Cerebellar cortex (tissue), 1 donor: ENCODE data around the gene NEK6.

ENCODE experiments used
- DNase-seq: peaks from one replicate; pipeline ENCODE4 v3.0.0-alpha.2; 2015; ENCODE audit warnings: low spot score

NEK6 gene

DNA sequence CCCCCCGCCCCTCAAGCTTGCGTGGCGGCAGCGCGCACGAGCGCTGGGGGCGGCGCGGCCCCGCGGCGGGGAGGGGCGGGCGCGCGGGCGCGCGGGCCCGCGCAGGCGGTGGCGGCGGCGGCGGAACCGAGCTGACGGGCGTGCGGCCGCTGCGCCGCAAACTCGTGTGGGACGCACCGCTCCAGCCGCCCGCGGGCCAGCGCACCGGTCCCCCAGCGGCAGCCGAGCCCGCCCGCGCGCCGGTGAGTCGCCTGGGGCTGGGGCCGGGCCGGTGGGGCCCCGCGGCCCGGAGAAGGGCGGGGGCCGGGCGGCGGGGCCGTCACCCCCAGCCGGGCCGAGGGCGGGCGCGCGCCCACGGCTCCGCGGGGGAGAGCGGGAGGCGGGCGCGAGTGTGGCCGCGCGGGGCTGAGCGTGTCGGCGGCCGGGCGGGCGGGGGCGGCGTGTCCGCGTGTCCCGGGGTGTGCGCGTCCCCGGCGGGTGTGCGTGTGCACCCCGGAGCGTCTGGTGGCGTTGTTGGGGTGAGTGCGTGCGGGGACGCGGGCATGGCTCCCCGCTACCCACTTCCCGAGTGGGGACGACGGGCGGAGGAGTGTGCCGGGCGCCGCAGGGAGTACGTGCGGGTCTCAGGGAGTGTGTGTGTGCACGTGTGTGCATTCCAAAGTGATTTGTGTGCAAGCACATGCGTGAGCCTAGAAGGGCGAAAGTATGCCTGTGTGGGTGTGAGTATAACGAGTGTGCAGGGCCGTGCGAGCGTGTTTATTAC, at the start of gene NEK6:
NEK6 (plus strand) TSS at position 106 of the 763 bp plus-strand sequence. CDS start 44,016 bp downstream, outside the sequence.
- DNase-seq = no peak

DNA sequence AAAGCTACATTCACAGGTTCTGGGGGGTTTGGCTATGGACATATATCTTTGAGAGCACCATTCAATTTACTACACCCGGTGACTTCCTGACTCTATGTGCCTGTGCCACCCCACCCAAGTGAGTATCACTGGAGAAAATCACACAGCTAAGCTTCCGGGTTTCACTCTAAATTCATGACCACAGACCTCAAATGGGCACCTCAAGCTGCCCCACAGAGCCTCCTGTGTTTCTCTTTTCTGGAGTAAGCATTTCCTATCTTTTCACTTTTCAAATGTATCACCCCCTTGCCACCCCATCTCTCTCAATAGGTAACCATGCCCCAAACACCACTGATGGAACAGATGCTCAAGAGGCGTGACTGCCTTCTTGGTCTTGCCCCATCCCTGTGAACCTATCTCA, 49.2 kb upstream of the NEK6 start:
- DNase-seq = no peak

- no peak for DNase-seq
Measured at GRCh38 chr9:124209279-124209678, 48.5 kb upstream of the NEK6 start.

GRCh38 chr9:124209774-124210173, 48.0 kb upstream of the NEK6 start:
- no peak for DNase-seq

GRCh38 chr9:124210697-124211096, 47.1 kb upstream of the NEK6 start:
- no peak for DNase-seq

- DNase-seq = no peak
Measured at GRCh38 chr9:124212381-124213050, 45.2 kb upstream of the NEK6 start.

DNA sequence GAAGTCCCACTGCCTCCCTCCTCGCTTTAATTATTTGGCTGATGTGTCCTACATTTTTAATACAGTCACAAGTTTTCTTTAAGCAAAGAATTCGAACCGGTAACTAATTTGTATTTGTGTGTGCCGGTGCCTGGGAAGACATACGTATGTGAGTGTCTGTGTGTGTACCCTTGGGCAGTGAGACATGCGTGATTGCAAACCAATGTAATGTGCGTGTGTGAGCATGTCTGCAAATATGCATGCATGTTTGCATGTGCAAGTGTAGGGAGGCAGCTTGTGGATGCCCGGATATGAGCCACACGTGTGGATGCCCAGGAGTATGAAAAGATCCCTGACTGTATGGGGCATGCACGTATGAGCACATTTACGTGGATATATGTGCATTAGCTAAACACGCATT, 44.4 kb upstream of the NEK6 start:
- DNase-seq = no peak

DNA sequence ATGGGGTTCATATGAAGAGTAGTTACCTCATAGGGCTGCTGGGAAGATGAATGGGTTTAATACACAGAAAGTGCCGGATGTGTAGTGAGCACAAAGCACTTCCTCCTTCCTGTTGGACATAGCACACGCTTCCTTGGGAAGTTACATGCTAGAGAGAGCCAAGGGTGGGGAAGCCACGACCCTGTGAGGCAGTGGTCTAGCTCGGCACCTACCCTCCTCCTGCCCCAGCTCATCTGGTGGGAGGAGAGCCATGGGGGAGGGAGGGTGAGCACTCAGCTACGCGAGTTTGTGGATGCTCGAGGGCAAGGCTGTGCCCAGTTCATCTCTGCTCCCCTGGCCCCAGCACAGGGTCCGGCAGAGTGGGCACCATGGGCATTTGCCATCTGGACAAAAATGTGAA, 43.6 kb upstream of the NEK6 start:
- no peak for DNase-seq

GRCh38 chr9:124214596-124215367, 43.0 kb upstream of the NEK6 start:
- DNase-seq = no peak

DNA sequence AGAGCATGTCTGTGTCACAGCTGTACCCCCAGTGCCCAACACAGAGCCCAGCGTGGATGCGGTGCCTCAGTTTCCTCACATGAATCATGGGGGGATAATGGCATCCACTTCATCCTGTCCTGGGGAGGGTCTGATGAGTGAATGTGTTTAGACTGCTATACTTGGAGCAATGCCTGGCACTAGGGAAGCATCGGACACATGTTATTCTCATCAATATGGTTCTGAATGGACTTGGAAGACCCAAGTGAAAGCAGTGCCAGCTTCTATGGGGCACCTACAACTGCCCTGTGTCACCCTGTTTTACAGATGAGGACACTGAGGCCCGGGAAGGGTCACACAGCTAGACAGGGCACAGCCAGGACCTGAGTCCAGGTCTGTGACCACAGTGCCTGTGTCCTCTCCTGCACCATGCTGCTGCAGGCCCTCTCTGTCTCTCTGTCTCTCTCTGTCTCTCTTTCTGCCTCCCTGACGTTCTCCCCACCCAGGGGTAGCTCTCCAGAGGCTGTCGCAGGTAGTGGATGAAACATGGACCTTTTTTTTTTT, 42.3 kb upstream of the NEK6 start:
- no peak for DNase-seq

GRCh38 chr9:124215956-124216355, 41.8 kb upstream of the NEK6 start:
- no peak for DNase-seq

DNA sequence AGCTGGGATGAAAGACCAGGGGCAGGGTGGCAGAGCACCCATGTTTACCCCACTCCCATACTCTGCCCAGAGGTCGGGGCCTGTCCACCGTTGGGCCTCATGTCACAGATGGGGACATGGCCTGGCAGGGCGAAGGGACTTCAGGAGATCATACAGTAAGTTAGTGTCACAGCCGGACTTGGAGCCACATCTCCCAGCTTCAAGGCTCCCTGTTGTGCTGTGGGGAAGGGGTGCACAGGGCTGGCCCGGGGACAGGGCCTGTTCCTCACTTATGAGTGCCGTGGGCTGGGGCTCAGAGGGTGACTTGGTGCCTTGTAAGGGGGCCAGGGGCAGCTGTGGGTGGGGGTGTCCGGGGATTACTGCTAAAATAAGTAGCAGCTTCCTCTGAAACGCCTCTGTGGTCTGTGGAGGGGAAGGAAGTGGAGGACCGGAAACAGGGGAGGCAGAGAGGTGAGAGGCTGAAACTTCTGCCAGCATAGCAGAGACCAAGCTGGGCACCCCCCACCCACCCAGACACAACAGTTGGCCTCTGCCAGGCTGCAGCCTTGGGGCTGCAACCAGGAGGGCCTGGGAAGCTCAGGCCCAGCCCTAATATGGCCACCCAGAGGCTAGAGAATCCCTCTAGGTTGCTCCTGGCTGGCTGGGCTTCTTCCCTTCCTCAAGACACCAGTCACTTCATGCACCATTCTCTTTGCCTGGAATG, 41.1 kb upstream of the NEK6 start:
- no peak for DNase-seq

GRCh38 chr9:124217836-124218437, 39.8 kb upstream of the NEK6 start:
- DNase-seq = no peak

DNA sequence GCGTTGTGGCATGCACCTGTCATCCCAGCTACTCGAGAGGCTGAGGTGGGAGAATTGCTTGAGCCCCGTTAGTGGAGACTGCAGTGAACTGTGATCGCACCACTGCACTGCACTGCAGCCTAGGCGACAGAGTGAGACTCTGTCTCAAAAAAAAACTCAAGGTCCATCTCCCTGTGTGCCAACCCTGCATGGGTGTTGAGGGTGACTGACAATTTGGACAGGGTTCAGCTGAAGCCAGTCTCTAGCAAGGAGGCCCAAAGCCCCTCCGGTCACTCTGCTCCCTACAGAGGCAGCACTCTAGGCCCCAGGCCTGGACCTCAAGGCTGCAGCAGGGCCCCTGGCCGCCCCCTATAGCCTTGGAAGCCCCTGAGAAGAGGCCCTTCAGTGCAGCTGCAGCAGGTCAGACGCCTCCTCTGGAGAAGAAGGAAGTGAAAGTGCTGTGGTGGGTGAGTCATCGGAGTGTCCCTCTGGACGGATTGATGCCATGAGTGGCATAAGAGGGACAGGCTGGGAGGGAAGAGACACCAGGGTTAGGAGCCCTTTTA, 39.2 kb upstream of the NEK6 start:
- DNase-seq = no peak

- DNase-seq = no peak
Measured at GRCh38 chr9:124218987-124219461, 38.7 kb upstream of the NEK6 start.

DNA sequence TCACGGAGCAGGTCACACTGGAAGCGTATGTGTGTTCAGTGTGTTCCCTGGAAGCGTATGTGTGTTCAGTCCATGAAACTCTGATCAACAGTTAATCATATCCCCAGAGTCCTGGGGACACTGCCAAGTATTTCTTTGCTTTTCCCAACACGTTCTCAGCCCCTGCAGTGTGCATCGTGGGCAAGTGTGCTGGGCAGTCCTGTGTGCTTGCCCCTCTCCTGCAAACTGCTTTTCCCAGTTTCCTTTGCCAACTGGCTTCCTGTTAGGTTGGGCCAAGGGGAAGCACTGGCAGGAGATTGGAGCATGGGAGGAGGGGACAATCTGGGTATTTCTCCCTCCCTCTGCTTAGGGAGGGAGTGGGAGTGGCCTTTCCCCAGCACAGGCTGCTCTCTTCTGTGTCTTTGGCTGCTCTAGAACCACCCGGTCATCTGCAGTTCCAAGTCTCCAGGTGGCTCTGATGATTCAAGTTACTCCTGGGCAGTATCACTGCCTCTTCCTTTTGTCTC, 36.8 kb upstream of the NEK6 start:
- no peak for DNase-seq

DNA sequence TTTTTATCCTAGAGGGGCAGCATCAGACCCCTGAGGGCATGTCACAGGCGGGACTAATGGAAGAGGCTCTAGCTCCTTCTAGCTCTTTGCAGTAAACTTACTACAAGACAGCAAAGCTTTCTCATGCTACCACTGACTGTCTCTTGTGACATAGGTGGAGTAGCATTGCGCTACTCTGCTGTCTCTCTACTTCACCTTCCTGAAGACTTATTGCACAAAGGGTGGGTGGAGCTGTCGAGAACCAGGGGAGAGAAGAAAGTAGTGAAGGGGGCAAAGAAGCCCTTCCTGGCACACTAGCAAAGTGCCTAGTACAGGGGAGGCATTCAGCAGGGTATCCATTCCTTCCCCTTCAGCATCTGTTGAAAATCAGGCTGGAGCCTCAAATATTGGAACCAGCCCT, 36.1 kb upstream of the NEK6 start:
- no peak for DNase-seq

- no peak for DNase-seq
Measured at GRCh38 chr9:124222109-124222508, 35.6 kb upstream of the NEK6 start.

GRCh38 chr9:124222918-124223720, 34.6 kb upstream of the NEK6 start:
- no peak for DNase-seq

GRCh38 chr9:124225945-124226344, 31.8 kb upstream of the NEK6 start:
- DNase-seq = no peak
